HG02852 (cell line): Measurements from ENCODE around the gene RNPS1.
A peak's percentile ranks its signal among the peaks of the same experiment; 100 is the strongest.

Experiments
- ATAC-seq: cut with Tn5 transposase; IDR thresholded peaks from one replicate; pipeline ENCODE4 v1.9.1; 2021; ENCODE audit warnings: mild to moderate bottlenecking, moderate library complexity; ENCODE audit not compliant: unreplicated experiment

RNPS1 gene

GRCh38 chr16:2216330-2216729 lies 51.6 kb downstream of the RNPS1 start:
- no peak for ATAC-seq

GRCh38 chr16:2214719-2214968 lies 53.3 kb downstream of the RNPS1 start, which contains the start of gene PGP:
PGP (minus strand) TSS chr16:2214840; CDS start chr16:2214777, 63 bp downstream.
- ATAC-seq, result peak; percentile 87

- ATAC-seq, result peak; percentile 5
These were observed 53.9 kb downstream of the RNPS1 start for GRCh38 chr16:2213817-2214718.

GRCh38 chr16:2212362-2213324 lies 55.3 kb downstream of the RNPS1 start:
- no peak for ATAC-seq

GRCh38 chr16:2211923-2212347 lies 56.0 kb downstream of the RNPS1 start:
- no peak for ATAC-seq

GRCh38 chr16:2210386-2211365 lies 57.2 kb downstream of the RNPS1 start, which contains the start of gene BRICD5:
BRICD5 (minus strand) TSS chr16:2210863; CDS start chr16:2210833, 30 bp downstream.
- no peak for ATAC-seq

GRCh38 chr16:2210009-2210332 lies 58.0 kb downstream of the RNPS1 start:
- no peak for ATAC-seq

GRCh38 chr16:2209258-2210008 lies 58.5 kb downstream of the RNPS1 start:
- ATAC-seq, result no peak

- no peak for ATAC-seq
These were observed 59.2 kb downstream of the RNPS1 start for GRCh38 chr16:2208772-2209171.

- no peak for ATAC-seq
These were observed 59.6 kb downstream of the RNPS1 start for GRCh38 chr16:2208308-2208707.

GRCh38 chr16:2207872-2208271 lies 60.1 kb downstream of the RNPS1 start:
- no peak for ATAC-seq

GRCh38 chr16:2206780-2207433 lies 61.0 kb downstream of the RNPS1 start:
- ATAC-seq, result no peak

GRCh38 chr16:2206420-2206779 lies 61.5 kb downstream of the RNPS1 start:
- ATAC-seq, result no peak

- no peak for ATAC-seq
These were observed 62.0 kb downstream of the RNPS1 start for GRCh38 chr16:2205967-2206313.

GRCh38 chr16:2205104-2205966 lies 62.6 kb downstream of the RNPS1 start, which contains the start of gene MLST8:
MLST8 (plus strand) TSS chr16:2205454; CDS start chr16:2206086, 632 bp downstream.
- ATAC-seq, result peak; percentile 69

- ATAC-seq, result no peak
These were observed 63.4 kb downstream of the RNPS1 start for GRCh38 chr16:2204416-2205103.
